Measurements from ENCODE around the gene BICD1.

Gene BICD1

DNA sequence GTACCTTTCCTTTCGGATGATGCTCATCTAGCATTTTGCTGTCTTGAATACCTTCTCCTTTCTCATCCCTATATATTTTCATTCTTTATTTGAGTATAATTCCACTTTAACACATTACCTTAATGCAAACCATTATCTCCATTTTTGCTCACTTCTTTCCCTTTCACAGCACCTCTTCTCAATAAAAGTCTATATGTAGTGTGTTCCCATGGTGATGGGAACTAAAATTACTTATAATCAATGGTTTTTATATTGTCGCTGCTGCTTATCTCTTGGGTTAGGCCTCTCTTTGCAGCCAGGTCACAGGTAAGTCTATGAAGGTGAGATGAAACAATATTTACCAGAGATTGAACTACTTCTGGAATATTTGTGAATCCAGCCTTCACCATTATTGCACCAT, 171.1 kb downstream of the BICD1 start:
- no peak for DNase-seq (ENCODE audit: low read depth in 2 of 2)

DNA sequence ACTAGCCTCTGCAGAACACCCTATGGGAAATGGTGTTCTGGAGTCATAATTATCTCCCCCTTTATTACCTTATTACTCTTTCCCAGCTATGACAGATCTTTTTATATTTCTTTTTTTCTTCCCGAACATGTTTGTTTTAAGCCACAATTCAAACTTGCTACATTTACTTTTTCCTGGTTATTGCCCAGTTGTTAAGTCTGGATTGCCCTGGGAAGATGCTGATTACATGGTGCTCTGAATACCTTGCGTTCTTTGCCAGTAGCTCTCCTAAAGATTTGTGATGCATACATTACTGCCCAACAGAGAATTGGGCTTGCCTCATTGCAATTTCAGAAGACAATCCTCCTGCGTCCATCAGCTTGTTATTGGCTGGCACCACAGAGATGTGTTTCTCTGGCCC, 174.5 kb downstream of the BICD1 start:
- no peak for DNase-seq (ENCODE audit: low read depth in 2 of 2)

DNA sequence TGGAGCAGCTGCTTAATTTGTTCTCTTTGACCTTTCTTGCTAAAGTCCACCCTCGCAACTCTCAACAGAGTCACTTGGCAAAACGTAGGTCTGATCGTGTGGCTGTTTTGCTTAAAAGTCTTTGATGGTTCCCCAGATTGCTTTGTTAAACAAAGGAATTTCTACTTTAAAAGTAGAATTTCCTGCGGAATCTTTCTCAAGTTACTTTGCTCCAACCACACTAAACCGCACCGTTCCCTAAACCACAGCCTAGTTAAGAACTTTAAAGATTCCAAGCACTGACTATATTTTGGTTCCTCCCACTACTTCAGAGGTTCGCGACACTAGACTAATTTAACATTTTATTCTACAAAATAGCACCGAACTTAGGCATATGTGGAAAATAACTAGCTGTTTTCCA, 177.9 kb downstream of the BICD1 start:
- no peak for DNase-seq (ENCODE audit: low read depth in 2 of 2)

DNA sequence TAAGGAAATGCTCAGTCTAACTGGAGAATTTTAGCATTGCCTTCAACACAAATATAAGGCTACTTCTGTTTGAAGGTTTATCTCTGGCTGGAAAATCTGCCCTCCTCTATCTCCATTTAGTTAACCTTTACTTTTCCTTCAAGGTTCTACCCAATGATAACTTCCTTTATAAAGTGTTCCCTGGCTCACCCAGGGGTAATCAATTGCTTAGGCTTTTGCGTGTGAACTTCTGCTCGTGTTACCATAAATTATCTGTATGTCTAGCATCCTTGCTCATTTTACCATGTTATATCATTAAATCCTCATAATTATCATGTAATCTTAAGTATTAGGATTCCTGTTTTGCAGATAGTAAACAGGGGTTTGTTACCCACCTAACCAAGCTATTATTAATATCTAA, 178.4 kb downstream of the BICD1 start:
- DNase-seq (ENCODE audit: low read depth in 2 of 2): no peak

DNA sequence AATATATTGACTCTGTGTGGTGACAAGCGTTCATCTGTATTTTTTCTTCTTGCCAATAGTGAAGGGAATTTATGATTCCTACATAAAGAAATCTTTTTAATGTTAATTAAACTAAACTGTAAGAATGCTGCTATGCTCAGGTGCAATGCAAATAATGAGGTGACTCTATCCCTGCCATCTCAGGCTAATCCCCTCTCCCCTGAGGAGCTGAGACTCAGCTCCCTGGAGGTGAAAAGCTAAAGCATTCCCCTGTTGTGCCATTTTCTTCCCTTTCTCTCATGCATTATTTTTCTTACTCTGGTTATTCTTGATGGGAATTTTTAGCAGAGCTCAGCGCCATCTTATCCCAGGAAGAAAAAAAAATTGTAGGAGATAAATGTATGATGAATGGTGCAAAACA, 178.8 kb downstream of the BICD1 start:
- DNase-seq (ENCODE audit: low read depth in 2 of 2): no peak

DNA sequence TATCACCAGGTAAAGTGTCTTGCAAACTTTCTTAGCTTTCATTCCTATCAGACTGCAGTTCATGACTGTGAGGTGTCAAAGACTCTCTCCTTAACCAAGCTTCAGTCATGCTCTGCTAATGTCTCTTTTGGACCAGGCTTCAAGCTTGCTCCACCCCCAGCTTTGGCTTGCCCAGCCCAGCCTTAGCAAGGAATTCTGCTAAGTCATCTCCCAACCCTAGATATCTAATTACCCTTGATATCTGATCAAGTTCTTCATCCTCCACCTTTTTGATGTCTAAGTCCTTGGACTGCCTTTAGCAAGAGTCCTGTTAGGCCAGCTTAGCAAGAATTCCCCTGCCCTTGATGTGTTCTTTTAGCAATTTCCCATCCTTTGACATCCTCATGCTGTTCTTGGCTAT, 183.8 kb downstream of the BICD1 start:
- DNase-seq (ENCODE audit: low read depth in 2 of 2): no peak

DNA sequence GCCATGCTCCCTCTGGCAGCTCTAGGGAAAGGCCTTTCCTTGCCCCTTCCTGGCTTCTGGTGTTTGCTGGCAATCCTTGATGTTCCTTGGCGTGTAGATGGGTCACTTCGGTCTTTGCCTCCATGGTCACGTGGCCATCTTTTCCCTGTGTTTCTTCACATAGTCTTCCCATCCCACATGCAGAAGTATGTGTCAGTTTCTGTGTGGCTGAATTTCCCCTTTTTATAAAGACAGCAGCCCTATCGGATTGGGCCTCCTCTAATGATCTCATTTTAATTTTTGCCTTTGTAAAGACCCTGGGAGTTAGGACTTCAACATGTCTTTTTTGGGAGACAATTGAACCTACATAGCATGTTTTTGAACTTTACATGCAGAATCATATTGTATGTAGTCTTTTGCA, 185.5 kb downstream of the BICD1 start:
- DNase-seq (ENCODE audit: low read depth in 2 of 2): no peak

DNA sequence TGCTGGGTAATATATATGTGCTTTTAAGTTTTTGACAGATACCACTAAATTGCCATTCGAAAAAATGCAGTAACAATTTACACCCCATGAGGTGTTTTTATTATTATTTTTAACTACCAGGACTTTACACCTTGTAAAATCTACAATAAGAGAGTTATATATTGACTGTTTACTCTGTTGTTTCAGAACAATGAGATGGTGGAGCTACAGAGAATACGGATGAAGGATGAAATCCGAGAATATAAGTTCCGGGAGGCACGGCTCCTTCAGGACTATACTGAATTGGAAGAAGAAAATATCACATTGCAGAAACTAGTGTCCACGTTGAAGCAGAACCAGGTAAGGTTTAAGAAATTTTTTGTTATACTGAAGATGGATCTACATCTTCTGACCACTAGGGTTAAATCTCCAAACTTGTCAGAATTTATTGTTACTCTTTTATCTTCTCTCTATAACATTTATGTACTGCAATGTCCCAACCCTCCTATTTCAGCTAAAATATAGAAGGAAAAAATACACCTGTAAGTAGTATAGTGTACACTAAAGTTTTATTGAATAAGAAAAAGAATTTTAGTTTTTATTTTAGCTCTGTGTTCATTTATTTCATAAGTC, 187.3 kb downstream of the BICD1 start:
- DNase-seq (ENCODE audit: low read depth in 2 of 2): no peak

DNA sequence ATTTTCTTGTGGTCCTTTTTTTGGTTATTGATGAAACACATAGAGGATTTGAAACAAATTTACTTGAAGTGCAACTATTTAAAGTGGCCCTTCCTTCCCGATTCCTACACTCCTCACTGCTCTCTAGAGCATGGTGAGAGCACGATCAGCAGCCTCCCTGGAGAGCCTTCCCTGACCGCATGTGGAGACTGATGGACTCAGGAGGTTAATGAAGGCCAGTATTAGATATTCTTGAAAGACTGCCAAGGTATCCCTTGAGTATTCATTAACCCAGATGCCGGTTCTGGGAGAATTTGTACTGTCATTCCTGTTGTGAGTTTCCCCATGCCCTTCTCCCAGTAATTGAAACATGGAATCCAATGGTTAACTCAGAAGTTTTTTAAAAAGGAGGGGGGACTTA, 189.9 kb downstream of the BICD1 start:
- no peak for DNase-seq (ENCODE audit: low read depth in 2 of 2)

DNA sequence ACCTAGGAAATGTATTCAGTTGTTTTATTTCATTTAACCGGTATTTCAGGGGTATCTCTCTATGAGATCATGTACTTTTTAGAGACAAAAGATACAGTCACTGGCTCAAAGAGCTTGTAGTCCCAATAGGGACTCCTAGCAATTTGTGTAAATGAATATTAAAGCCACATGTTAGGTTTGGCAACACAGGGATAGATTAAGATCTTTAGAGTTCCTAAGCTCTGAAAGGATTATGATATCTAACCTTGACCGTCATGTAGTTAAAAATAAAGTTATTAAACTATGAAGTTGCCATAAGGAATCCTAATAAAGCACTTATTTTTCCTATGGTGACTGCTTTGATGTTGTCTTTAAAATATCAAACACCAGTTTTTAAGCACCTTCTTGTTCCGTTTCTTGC, 192.3 kb downstream of the BICD1 start:
- DNase-seq (ENCODE audit: low read depth in 2 of 2): peak; percentile 35 to 46

DNA sequence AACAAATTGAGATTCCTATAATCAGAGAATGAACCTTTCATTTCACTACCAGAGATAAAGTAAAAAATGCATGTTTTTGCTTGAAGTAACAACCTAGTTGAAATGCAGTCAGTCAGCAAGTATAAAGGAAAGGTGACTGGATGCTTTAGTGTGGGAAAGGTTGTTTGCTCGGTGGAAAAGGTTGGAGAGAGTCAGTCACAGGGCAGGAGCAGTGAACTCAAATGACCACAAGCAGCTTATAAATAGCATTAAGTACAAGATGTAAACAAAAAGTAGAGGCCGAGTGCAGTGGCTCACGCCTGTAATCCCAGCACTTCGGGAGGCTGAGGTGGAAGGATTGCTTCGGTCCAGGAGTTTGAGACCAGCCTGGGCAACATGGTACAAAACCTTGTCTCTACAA, 194.6 kb downstream of the BICD1 start:
- no peak for DNase-seq (ENCODE audit: low read depth in 2 of 2)

DNA sequence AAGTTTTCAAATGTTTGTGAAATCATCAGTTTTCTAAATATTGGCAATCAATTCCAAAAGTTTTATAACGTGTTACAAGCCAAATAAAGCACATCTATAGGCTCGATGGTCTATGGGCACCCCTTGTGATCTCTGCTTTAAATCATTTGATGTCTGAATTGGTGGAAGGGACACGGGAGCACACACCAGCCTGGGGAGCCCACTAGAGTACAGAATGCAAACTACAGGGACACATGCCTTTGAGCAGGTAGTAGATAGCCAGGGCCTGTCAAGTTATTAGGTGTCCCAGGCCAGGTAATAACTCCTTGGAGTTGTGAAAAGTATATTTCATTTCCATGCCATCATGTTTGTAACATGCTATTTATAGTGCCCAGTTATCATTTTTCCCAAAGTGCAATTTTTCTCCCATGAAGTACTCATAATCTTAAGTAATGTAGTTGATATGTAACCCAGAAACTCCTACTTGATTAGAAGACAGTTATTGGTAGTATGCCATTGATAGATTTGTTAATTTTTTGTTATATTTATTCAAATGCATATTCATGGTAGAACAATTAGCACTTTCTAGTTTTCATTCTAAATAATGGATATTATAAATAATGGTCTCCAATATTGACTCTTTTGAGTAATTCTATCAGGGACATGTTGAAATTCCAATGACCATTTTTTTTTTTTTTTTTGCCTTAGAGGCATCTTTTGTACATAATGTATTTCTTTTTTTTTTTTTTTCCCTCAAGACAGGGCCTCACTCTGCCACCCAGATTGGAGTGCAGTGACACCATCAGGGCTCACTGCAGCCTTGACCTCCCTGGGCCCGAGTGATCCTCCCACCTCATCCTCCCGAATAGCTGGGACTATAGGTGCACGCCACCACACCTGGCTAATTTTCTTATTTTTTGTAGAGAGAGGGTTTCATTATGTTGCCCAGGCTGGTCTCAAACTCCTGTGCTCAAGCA, 195.8 kb downstream of the BICD1 start:
- DNase-seq (ENCODE audit: low read depth in 2 of 2): no peak

DNA sequence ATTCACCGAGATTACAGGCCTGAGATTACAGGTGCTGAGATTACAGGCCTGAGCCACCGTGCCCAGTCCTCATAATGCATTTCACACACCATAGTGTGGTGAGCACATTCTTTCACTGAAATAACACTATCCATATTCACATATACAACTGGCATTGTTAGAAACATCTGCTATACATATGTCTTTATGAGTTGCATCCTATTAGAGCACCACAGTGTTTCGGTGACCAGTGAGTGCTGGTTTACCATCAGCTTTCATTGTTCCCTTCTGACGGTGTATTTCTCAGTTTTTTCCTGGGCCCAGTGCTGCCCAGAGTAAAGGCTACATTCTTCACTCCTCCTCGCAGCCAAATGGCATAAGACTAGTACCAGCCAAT, 196.5 kb downstream of the BICD1 start:
- DNase-seq (ENCODE audit: low read depth in 2 of 2): peak in 1 of 2 experiments; percentile 20

DNA sequence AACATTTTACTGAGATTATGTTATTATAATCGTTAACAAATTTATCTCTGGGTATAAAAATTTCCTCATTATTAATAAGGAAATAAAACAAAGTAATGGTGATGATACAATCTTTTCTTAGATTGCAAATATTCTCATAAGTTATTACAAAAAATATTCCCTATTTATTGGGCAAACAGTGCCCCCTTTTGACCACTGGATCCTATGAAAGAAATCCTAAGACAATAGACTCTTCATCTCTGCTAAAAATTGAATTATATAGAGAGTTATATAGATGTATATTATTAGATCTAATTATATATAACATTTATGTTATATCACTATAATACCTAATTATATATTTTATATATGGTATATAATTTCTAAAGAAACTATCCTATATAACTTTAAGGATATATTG, 198.5 kb downstream of the BICD1 start:
- no peak for DNase-seq (ENCODE audit: low read depth in 2 of 2)

DNA sequence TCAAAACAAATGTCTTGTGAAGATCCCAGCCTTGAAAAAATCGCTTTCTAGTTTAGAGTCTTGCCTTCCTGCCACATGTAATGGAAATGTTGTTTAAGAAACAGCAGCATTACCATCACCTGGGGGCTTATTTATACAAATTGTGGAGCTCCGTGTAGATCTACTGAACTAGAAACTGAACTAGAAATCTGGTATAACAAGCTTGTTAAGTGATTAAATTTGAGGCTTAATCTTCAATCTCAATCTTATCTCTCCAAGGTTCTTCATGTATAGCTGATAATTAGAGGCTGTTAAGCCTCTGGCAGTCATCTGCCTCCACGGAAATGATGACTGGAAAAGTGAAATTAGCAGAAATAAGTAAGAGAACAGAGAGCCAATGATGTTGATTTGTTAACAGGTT, 200.7 kb downstream of the BICD1 start:
- no peak for DNase-seq (ENCODE audit: low read depth in 2 of 2)

DNA sequence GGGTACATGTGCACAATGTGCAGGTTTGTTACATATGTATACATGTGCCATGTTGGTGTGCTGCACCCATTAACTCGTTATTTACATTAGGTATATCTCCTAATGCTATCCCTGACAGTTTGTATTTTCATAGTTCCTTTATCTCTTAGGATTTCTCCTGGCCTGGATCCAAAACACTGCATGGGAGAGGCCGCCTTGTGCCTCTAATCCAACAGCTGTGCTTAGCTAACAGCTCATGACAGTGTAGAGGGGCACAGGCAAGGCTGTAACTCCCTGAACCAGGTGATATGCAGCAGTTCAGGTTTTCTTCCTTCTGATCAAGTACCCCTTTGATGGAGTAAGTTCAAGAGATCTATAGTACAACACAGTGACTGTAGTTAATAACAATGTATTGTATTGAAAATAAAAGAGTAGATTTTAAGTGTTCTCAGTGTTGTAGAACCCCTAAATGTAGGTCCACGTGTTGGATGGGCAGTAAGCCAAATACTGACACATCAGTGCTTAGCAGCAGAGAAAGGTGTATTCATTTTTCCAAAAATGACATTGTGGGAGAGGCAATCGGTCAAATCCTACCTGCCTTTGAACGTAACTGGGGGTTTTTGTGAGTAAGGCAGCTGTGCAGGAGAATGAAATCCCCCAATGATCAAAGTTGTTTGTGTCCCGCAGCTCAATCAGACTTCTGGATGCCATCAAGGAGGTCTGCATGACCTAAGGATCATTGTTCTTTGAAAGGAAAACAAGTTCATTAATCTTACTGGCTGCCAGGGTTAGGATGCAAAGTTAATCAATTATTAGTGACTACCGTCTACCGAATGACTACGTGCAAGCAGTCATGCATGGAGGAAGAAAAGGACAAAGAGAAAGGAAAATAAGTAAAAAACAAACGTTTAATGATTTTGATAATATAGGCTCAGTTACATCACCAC, 203.4 kb downstream of the BICD1 start:
- DNase-seq (ENCODE audit: low read depth in 2 of 2): no peak

DNA sequence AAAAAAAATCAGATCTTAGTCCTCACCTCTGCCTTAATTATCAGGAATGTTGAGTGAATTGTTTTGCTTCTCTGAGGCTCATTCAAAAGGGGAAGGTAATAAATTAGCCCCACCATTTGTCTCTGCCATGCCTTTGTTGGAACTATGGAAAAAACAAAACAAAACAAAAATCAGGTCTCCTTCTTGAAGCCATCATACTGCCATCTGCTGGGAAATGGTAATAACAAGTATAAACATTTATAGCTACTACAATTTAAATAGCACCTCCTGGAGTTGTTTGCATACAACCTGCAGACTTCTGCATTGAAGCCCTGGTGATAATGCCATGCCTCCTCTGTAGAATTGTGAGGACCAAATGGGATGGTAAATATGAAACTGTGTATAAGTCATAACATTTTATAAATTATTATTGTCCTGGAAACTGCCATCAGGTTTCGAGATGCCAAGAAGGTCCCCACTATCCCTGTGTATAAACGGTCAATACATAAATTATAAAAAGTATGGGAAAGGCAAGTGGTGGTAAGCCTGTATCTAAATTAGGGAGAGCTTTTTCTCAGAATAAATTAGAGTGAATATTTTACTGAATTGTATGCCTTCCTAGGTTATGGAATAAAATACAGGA, 205.5 kb downstream of the BICD1 start:
- peak in 1 of 2 experiments; percentile 29 for DNase-seq (ENCODE audit: low read depth in 2 of 2)

DNA sequence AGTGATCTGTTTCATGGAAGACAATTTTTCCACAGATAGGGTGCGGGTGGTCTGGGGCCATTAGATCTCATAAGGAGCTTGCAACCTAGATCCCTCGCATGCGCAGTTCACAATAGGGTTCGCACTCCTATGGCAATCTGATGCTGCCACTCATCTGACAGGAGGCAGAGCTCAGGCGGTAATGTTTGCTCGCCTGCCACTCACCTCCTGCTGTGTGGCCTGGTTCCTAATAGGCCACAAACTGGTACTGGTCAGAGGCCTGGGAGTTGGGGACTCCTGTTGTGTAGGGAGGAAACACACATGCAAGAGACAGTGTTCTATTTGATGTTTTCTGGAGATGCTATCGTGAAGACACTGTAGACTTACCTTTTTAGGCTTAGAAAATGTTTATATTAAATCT, 215.7 kb downstream of the BICD1 start:
- no peak for DNase-seq (ENCODE audit: low read depth in 2 of 2)

DNA sequence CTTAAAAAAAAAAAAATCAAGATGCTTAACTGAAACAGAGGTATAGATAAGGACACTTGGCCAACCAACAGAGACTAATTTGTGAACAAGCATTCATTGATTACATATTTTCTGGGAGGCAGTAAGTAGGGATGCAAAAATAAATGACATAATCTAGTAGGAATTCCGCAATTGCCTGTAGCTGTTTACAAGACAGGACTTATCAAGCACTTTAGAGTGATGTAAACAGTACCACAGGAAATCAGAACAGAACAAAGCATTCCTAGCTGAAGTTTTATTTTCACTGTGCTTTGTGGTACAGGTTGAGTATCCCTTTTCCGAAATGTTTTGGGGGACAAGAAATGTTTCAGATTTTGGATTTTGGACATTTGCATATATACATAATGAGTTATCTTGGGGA, 224.5 kb downstream of the BICD1 start:
- no peak for DNase-seq (ENCODE audit: low read depth in 2 of 2)

DNA sequence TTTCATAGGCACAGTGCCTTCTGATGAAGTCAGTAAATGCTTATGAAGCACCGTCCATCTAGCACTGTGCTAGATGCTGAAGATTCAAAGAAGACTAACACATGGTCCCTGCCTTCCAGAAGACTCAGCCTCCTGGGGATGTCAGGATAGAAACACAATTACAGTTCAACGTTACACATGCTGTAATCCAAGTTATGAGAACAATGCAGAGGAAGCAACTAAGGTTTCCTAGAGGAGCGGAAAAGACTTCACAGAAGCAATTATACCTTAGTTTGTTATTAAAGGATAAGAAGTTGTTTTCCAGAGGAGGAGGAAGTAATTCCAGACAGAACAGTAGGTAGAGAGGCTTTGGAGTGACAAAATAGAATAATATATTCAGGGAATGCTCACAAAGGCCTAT, 225.8 kb downstream of the BICD1 start:
- DNase-seq (ENCODE audit: low read depth in 2 of 2): no peak

DNA sequence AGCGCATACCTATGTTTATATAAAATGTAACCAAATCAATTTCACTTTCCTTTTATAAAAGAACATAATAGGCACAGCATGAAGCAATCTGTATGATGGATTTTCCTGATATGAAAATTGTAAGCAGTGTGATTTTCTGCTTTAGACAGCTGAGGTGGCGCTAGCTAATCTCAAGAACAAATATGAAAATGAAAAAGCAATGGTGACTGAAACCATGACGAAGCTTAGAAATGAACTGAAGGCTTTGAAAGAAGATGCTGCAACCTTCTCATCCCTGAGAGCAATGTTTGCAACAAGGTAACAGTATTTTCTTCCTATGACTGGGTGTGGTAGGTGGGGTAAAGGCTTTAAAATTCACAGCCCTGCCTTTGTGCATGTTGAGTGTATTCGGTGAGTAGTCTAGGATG, 227.7 kb downstream of the BICD1 start:
- no peak for DNase-seq (ENCODE audit: low read depth in 2 of 2)

DNA sequence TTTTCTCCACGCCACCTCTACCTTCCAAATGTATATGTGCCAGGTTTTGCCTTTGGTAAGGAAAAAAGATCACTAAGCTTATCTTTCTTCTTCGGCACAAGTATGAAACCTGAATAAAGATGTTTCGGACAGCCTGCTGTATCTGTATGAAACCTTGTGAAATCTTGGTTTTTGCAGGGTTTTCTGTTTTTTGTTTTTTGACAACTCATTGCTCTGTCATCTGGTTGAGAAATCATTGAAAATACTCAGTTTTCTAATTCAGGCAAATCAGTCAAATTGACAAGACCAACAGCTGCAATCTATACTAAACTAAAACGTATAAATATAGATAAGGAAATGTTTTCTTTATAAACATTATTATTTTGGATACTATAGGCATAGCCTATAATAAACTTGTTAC, 229.6 kb downstream of the BICD1 start:
- DNase-seq (ENCODE audit: low read depth in 2 of 2): no peak

All from fibroblast of skin of left biceps (primary cell).